Neural cell (in vitro differentiated cells): ENCODE data around the gene CES4A. TPM values are rescaled to one million over a fixed set of nuclear protein-coding genes. Genes with fewer than 3 reads are reported as not detected.

Experiments used
- H2AFZ ChIP-seq: fragments of 200-600, 300-800 bp; sonication (generic), shearing (Covaris generic); 2 replicates; pipeline ENCODE4 v1.6.0; 2014; ENCODE audit warnings: low read depth, mild to moderate bottlenecking, antibody characterized with exemption, low read length, moderate library complexity
- H3F3A ChIP-seq: fragments of 200-600 bp; shearing (Covaris generic); 2 replicates; pipeline ENCODE4 v1.6.1; 2016; ENCODE audit warnings: mild to moderate bottlenecking, moderate library complexity, mixed read lengths, antibody characterized with exemption, low read length; ENCODE audit not compliant: insufficient read depth, poor library complexity, severe bottlenecking
- H3K27ac ChIP-seq: fragments of 200-600, 300-800 bp; sonication (generic), shearing (Covaris generic); 2 replicates; pipeline ENCODE4 v1.5.1; 2014; ENCODE audit warnings: mild to moderate bottlenecking, low read length, moderate library complexity
- H3K27me3 ChIP-seq: fragments of 300-800, 200-600 bp; sonication (generic), shearing (Covaris generic); 2 replicates; pipeline ENCODE4 v1.6.0; 2014; ENCODE audit warnings: mild to moderate bottlenecking, low read depth, low read length, moderate library complexity; ENCODE audit not compliant: insufficient read depth
- H3K36me3 ChIP-seq: fragments of 300-800, 200-600 bp; sonication (generic), shearing (Covaris generic); 2 replicates; pipeline ENCODE4 v1.5.1; 2014; ENCODE audit warnings: mild to moderate bottlenecking, antibody characterized with exemption, low read length, moderate library complexity; ENCODE audit not compliant: insufficient read depth
- H3K4me2 ChIP-seq: fragments of 300-800, 200-600 bp; sonication (generic), shearing (Covaris generic); 2 replicates; pipeline ENCODE4 v1.6.0; 2014; ENCODE audit warnings: mild to moderate bottlenecking, low read length
- H3K4me3 ChIP-seq: fragments of 300-800, 200-600 bp; sonication (generic), shearing (Covaris generic); 2 replicates; pipeline ENCODE4 v1.5.1; 2014; ENCODE audit warnings: mild to moderate bottlenecking, low read length, moderate library complexity
- H3K79me2 ChIP-seq: fragments of 200-600 bp; shearing (Covaris generic); replicated peaks from 2 replicates; pipeline ENCODE4 v1.6.0; 2014; ENCODE audit warnings: mild to moderate bottlenecking, low read length, moderate library complexity; ENCODE audit not compliant: insufficient read depth
- H3K9ac ChIP-seq: fragments of 300-800, 200-600 bp; sonication (generic), shearing (Covaris generic); 2 replicates; pipeline ENCODE4 v1.6.1; 2016; ENCODE audit warnings: mild to moderate bottlenecking, low read length, mixed read lengths
- H3K9me2 ChIP-seq: fragments of 200-600 bp; shearing (Covaris generic); 2 replicates; pipeline ENCODE4 v1.6.1; 2016; ENCODE audit warnings: mild to moderate bottlenecking, low read length, mixed read lengths; ENCODE audit not compliant: insufficient read depth
- H3K9me3 ChIP-seq: fragments of 200-600, 300-800 bp; sonication (generic), shearing (Covaris generic); 2 replicates; pipeline ENCODE4 v1.6.1; 2016; ENCODE audit warnings: mild to moderate bottlenecking, mixed run types, low read length, moderate library complexity, mixed read lengths
- H4K20me1 ChIP-seq: fragments of 200-600 bp; shearing (Covaris generic); 2 replicates; pipeline ENCODE4 v1.6.1; 2016; ENCODE audit warnings: mild to moderate bottlenecking, mixed run types; ENCODE audit not compliant: insufficient read depth
- CTCF ChIP-seq: fragments of 450-650 bp; IDR thresholded peaks from 2 replicates; pipeline ENCODE4 v1.5.1; 2014; ENCODE audit warnings: antibody characterized with exemption, mild to moderate bottlenecking, moderate library complexity; ENCODE audit not compliant: poor library complexity, severe bottlenecking
- EP300 ChIP-seq: fragments of 450-650 bp; conservative IDR thresholded peaks from 2 replicates; pipeline ENCODE4 v1.6.1; 2014; ENCODE audit warnings: antibody characterized with exemption, mild to moderate bottlenecking, moderate library complexity; ENCODE audit not compliant: poor library complexity, severe bottlenecking
- EZH2 ChIP-seq: fragments of 200-600, 300-800 bp; shearing (Covaris generic), sonication (generic); IDR thresholded peaks from 2 replicates; pipeline ENCODE4 v1.6.1; 2014; ENCODE audit warnings: antibody characterized with exemption, low read length, borderline replicate concordance, mild to moderate bottlenecking; ENCODE audit not compliant: insufficient read depth, poor library complexity, severe bottlenecking
- MXI1 ChIP-seq: fragments of 450-650 bp; conservative IDR thresholded peaks from 2 replicates; pipeline ENCODE4 v1.6.1; 2014; ENCODE audit warnings: antibody characterized with exemption, mild to moderate bottlenecking; ENCODE audit not compliant: poor library complexity, severe bottlenecking
- POLR2AphosphoS5 ChIP-seq: IDR thresholded peaks from 2 replicates; pipeline ENCODE4 v1.6.1; 2012
- RAD21 ChIP-seq: fragments of 450-650 bp; conservative IDR thresholded peaks from 2 replicates; pipeline ENCODE4 v1.6.1; 2014; ENCODE audit warnings: antibody characterized with exemption, mild to moderate bottlenecking, moderate library complexity
- REST ChIP-seq: IDR thresholded peaks from 2 replicates; pipeline ENCODE4 v1.6.1; 2012; ENCODE audit warnings: borderline replicate concordance
- SMC3 ChIP-seq: fragments of 450-650 bp; conservative IDR thresholded peaks from 2 replicates; pipeline ENCODE4 v1.6.1; 2014; ENCODE audit warnings: antibody characterized with exemption, mild to moderate bottlenecking, moderate library complexity; ENCODE audit not compliant: poor library complexity
- TAF1 ChIP-seq: IDR thresholded peaks from 2 replicates; pipeline ENCODE4 v1.6.1; 2012; ENCODE audit warnings: low read depth
- polyA plus RNA-seq: library from polyadenylated mRNA; depleted of rRNA; stranded (reverse); fragments of >200 nt; gene quantifications from 2 replicates; pipeline ENCODE4 v1.2.3, GENCODE V29; 2014

Gene CES4A
- polyA plus RNA-seq, 1 donor from 2014 or later, result 51.2 TPM

DNA sequence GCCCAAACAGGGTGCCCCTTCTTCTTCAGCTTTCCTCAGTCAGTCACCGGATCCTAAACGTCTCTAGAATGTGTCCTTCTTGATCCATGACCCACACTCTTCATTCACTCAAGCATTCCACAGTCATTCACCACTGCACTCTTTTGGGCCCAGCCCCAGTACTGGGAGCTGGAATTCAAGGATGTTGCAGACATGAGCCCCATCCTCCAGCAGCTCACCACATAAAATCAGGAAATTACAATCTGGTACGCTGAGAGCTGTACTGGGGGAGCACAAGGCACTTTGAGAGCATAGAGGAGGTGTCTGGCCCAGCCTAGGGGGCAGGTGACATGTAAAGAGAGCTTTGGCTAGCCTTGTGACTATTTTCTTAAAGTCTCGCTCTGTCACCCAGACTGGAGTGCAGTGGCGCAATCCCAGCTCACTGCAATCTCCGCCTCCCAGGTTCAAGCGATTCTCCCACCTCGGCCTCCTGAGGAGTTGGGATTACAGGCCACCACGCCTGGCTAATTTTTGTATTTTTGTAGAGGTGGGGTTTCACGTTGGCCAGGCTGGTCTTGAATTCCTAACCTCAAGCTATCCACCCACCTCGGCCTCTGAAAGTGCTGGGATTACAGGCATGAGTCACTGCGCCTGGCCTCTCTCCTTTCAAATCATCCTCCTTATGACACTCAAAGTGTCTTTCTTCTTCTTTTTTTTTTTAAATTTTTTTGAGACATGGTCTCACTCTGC is 18.7 kb downstream of the CES4A start:
- Histone ChIP-seq H4K20me1 (no peaks in the 10 kb centered on the region), H3K27ac (no peak overlapping the region), H3K27me3 (peaks cover 3% of the 10 kb centered on the region), H3K4me3 (no peak overlapping the region), H3F3A (no peaks in the 10 kb centered on the region), H3K9me3 (no peaks in the 10 kb centered on the region), H3K36me3 (no peaks in the 10 kb centered on the region), H3K9me2 (no peaks in the 10 kb centered on the region), H3K4me2 (no peak overlapping the region), H3K9ac (no peak overlapping the region), H2AFZ (no peak overlapping the region), H3K79me2 (no peaks in the 10 kb centered on the region)
- TF ChIP-seq REST (no peak), SMC3 (no peak), TAF1 (no peak), EP300 (no peak), CTCF (no peak), EZH2 (no peak), RAD21 (no peak), MXI1 (no peak), POLR2AphosphoS5 (no peak)

DNA sequence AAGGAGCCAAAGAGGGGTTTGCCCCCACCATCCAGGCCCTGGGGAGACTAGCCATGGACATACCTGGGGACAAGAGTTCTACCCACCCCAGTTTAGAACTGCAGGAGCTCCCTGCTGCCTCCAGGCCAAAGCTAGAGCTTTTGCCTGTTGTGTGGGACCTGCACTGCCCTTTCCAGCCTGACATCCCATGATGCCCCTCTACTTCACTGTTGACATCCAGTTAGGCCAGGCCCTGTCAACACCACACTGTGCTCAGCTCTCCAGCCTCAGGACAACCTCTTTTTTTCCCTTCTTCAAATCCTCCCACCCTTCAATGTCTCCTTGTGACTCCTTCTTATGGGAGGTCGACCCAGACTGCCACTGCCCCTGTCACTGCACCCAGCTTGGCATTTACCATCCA is 20.8 kb downstream of the CES4A start:
- peaks cover 9% of the 10 kb centered on the region for H3K27me3 ChIP-seq
- H3F3A ChIP-seq, result no peaks in the 10 kb centered on the region
- H3K27ac ChIP-seq, result no peak overlapping the region
- TF ChIP-seq MXI1, result no peak
- TF ChIP-seq SMC3, result no peak
- TF ChIP-seq CTCF, result no peak
- no peak for TF ChIP-seq EZH2
- TF ChIP-seq TAF1, result no peak
- TF ChIP-seq REST, result no peak
- no peak for TF ChIP-seq EP300
- TF ChIP-seq RAD21, result no peak
- no peak for TF ChIP-seq POLR2AphosphoS5
- H3K9ac ChIP-seq, result no peak overlapping the region
- H3K9me3 ChIP-seq, result no peaks in the 10 kb centered on the region
- H2AFZ ChIP-seq, result no peak overlapping the region
- no peak overlapping the region for H3K4me2 ChIP-seq
- H3K36me3 ChIP-seq, result no peaks in the 10 kb centered on the region
- H3K4me3 ChIP-seq, result no peak overlapping the region
- no peaks in the 10 kb centered on the region for H3K79me2 ChIP-seq
- no peaks in the 10 kb centered on the region for H4K20me1 ChIP-seq
- H3K9me2 ChIP-seq, result no peaks in the 10 kb centered on the region
